Smooth muscle cell (in vitro differentiated cells): ENCODE results near the gene C19orf85. TPM values are rescaled to one million over a fixed set of nuclear protein-coding genes. Genes with fewer than 3 reads are reported as not detected.

ENCODE experiments used
- DNase-seq: peaks from one replicate; lab custom pipeline; 2025; ENCODE audit not compliant: unreplicated experiment; lab: John Stamatoyannopoulos, UW
- H2AFZ ChIP-seq: fragments of 200-600 bp; sonication (generic); 2 replicates; pipeline ENCODE4 v1.6.0; 2016; ENCODE audit warnings: antibody characterized with exemption, low read depth, mild to moderate bottlenecking
- H3F3A ChIP-seq: fragments of 200-600 bp; sonication (generic); 2 replicates; pipeline ENCODE4 v1.6.0; 2017; ENCODE audit warnings: antibody characterized with exemption, low read depth
- H3K27ac ChIP-seq: fragments of 200-600 bp; sonication (generic); 2 replicates; pipeline ENCODE4 v1.5.1; 2016; ENCODE audit warnings: low read depth, mild to moderate bottlenecking
- H3K27me3 ChIP-seq: fragments of 200-600 bp; sonication (generic); 2 replicates; pipeline ENCODE4 v1.6.1; 2016; ENCODE audit warnings: low read depth, mild to moderate bottlenecking
- H3K36me3 ChIP-seq: fragments of 200-600 bp; sonication (generic); 2 replicates; pipeline ENCODE4 v1.5.1; 2016; ENCODE audit warnings: low read depth
- H3K4me1 ChIP-seq: fragments of 200-600 bp; sonication (generic); 2 replicates; pipeline ENCODE4 v1.5.1; 2016; ENCODE audit warnings: low read depth
- H3K4me2 ChIP-seq: fragments of 200-600 bp; sonication (generic); 2 replicates; pipeline ENCODE4 v1.6.0; 2016; ENCODE audit warnings: mild to moderate bottlenecking
- H3K4me3 ChIP-seq: fragments of 200-600 bp; sonication (generic); 2 replicates; pipeline ENCODE4 v1.5.1; 2016; ENCODE audit warnings: mild to moderate bottlenecking
- H3K79me2 ChIP-seq: fragments of 200-600 bp; sonication (generic); 2 replicates; pipeline ENCODE4 v1.6.0; 2016; ENCODE audit warnings: low read depth, mild to moderate bottlenecking
- H3K9ac ChIP-seq: fragments of 200-600 bp; sonication (generic); 2 replicates; pipeline ENCODE4 v1.6.0; 2016; ENCODE audit warnings: low read depth
- H3K9me3 ChIP-seq: fragments of 200-600 bp; sonication (generic); replicated peaks from 2 replicates; pipeline ENCODE4 v1.5.1; 2016; ENCODE audit warnings: low read depth
- H4K20me1 ChIP-seq: fragments of 200-600 bp; sonication (generic); 2 replicates; pipeline ENCODE4 v1.6.0; 2016; ENCODE audit warnings: low read depth
- WGBS: methylation state at CpG from one replicate; pipeline ENCODE4 v1.1.7; 2016; ENCODE audit warnings: low lambda C conversion rate; 5-methylcytosine and 5-hydroxymethylcytosine counted together
- polyA plus RNA-seq: library from polyadenylated mRNA; unstranded; fragments of >200 nt; fragmentation: Nextera tagmentation; extraction: Ambion mirVana; gene quantifications from 2 replicates; pipeline ENCODE4 v1.2.1, GENCODE V29; 2016
- total RNA-seq: library from RNA; depleted of rRNA; stranded (reverse); fragments of >200 nt; gene quantifications from 2 replicates; pipeline ENCODE4 v1.2.3, GENCODE V29; 2014
- TF ChIP-seq, protein P1 (sequence below): fragments of 200-600 bp; sonication (generic); IDR thresholded peaks from 2 replicates; pipeline ENCODE4 v1.5.1; 2017; ENCODE audit warnings: borderline replicate concordance, mild to moderate bottlenecking, antibody characterized with exemption; ENCODE audit not compliant: insufficient read depth, poor library complexity, severe bottlenecking

Gene C19orf85
- total and polyA plus RNA-seq, 2 experiments from 2014 or later: not detected

DNA sequence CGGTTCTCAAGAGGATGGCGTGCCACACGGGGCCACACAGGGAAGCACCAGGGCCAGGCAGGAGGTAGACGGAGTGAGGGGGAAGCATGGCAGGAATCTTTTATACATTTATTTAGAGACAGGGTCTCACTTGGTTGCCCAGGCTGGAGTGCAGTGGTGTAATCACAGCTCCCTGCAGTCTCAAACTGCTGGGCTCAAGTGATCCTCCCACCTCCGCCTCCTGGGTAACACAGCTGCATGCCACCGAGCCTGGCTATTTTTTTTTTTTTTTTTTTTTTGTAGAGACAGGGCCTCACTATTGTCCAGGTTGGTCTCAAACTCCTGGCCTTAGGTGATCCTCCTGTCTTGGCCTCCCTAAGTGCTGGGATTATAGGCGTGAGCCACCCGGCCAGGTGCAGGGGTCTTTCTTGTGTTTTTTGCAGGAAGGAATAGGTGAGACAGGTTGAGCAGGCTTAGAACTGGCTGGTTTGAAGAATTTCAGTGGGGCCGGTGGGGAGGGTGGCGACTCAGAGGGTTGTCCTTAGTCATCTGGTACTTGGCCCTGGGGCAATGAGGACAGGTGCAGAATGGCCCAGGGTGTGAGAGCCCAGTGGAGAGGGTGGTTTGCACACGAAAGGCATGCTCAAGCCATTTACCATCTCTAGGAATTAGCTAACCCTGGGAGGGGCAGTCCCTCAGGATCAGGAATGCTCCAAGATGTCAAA, 31.2 kb upstream of the C19orf85 start:
- WGBS: 64% methylated on average over 11 of the region's 11 CpGs
- no peak overlapping the region for H3K27ac ChIP-seq
- no peaks in the 10 kb centered on the region for H3F3A ChIP-seq
- H2AFZ ChIP-seq: no peak overlapping the region
- no peak overlapping the region for H3K4me2 ChIP-seq
- no peaks in the 10 kb centered on the region for H3K9me3 ChIP-seq
- H4K20me1 ChIP-seq: no peaks in the 10 kb centered on the region
- no peaks in the 10 kb centered on the region for H3K36me3 ChIP-seq
- H3K9ac ChIP-seq: no peak overlapping the region
- no peaks in the 10 kb centered on the region for H3K4me1 ChIP-seq
- no peak overlapping the region for H3K4me3 ChIP-seq
- TF ChIP-seq, protein P1, sequence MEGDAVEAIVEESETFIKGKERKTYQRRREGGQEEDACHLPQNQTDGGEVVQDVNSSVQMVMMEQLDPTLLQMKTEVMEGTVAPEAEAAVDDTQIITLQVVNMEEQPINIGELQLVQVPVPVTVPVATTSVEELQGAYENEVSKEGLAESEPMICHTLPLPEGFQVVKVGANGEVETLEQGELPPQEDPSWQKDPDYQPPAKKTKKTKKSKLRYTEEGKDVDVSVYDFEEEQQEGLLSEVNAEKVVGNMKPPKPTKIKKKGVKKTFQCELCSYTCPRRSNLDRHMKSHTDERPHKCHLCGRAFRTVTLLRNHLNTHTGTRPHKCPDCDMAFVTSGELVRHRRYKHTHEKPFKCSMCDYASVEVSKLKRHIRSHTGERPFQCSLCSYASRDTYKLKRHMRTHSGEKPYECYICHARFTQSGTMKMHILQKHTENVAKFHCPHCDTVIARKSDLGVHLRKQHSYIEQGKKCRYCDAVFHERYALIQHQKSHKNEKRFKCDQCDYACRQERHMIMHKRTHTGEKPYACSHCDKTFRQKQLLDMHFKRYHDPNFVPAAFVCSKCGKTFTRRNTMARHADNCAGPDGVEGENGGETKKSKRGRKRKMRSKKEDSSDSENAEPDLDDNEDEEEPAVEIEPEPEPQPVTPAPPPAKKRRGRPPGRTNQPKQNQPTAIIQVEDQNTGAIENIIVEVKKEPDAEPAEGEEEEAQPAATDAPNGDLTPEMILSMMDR: no peak
- no peaks in the 10 kb centered on the region for H3K27me3 ChIP-seq
- H3K79me2 ChIP-seq: no peaks in the 10 kb centered on the region
- DNase-seq: no peak

DNA sequence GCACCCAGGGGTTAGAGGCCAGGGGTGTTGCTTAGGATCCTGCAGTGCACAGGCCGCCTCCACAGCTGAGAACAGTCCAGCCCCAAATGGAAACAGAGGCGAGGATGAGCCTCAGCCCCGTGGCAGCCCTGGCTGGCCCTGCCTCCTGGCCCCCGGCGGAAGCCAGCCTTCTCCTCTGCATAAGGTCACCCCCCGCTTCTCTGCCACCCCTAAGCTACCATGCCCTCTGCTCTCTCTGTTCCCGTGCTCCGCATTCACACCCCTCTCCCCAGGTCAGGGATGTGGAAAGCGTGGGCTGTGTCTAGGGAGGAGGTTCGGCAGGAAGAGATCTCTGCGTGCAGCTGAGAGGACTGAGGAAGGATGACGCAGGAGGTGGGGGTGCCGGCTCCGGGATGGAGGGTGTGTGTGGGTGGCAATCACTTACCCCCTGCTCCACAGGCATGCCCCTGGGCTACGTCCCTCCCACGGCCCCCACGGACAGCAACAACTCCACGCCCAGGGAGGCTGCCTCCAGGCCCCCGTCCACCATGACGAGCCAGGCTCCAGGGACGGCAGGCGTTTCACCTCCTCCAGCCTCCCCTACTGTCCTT, 29.7 kb upstream of the C19orf85 start:
- Histone ChIP-seq H3K36me3 (no peaks in the 10 kb centered on the region), H3K79me2 (no peaks in the 10 kb centered on the region), H3K27me3 (no peaks in the 10 kb centered on the region), H3K4me3 (no peak overlapping the region), H2AFZ (no peak overlapping the region), H3K9ac (no peak overlapping the region), H3F3A (no peaks in the 10 kb centered on the region), H4K20me1 (no peaks in the 10 kb centered on the region), H3K4me1 (peaks cover 1% of the 10 kb centered on the region), H3K27ac (no peak overlapping the region), H3K4me2 (no peak overlapping the region), H3K9me3 (no peaks in the 10 kb centered on the region)
- TF ChIP-seq, protein P1: no peak
- no peak for DNase-seq
- WGBS: 77% methylated on average over 22 of the region's 22 CpGs

DNA sequence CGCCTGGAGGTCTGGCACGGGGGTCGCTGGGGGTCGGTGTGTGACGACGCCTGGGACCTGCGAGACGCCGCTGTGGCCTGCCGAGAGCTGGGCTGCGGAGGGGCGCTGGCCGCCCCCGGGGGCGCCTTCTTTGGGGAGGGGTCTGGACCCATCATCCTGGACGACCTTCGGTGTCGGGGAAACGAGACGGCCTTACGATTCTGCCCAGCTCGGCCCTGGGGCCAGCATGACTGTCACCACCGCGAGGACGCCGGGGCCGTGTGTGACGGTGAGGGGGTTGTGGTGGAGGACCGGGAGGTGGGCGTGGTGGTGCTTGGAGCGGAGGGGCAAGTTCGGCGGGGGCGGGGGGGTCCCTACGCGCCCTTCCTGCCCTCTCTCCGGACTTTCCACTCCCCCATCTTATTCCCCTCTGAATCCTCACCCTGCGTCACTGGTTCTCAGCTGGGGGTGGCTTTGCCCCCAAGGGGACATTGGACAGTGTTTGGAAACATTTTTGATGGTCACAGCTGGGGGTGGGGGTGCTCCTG, 29.2 kb upstream of the C19orf85 start:
- H4K20me1 ChIP-seq: no peaks in the 10 kb centered on the region
- WGBS: 94% methylated on average over 17 of the region's 38 CpGs
- no peaks in the 10 kb centered on the region for H3F3A ChIP-seq
- no peaks in the 10 kb centered on the region for H3K79me2 ChIP-seq
- no peaks in the 10 kb centered on the region for H3K9me3 ChIP-seq
- TF ChIP-seq, protein P1: no peak
- no peak overlapping the region for H3K4me3 ChIP-seq
- no peak overlapping the region for H3K27ac ChIP-seq
- no peak for DNase-seq
- no peak overlapping the region for H3K9ac ChIP-seq
- no peaks in the 10 kb centered on the region for H3K36me3 ChIP-seq
- H3K4me1 ChIP-seq: peaks cover 4% of the 10 kb centered on the region
- H3K27me3 ChIP-seq: no peaks in the 10 kb centered on the region
- no peak overlapping the region for H2AFZ ChIP-seq
- no peak overlapping the region for H3K4me2 ChIP-seq
